Activated gamma-delta T cell treated with Interleukin-2 at 50 U/mL for 16 hours (primary cell): ENCODE measurements around the gene ZSWIM3.

Experiments used
- DNase-seq: peaks from one replicate; pipeline ENCODE4 v3.0.0-alpha.2; 2020

Gene ZSWIM3

DNA sequence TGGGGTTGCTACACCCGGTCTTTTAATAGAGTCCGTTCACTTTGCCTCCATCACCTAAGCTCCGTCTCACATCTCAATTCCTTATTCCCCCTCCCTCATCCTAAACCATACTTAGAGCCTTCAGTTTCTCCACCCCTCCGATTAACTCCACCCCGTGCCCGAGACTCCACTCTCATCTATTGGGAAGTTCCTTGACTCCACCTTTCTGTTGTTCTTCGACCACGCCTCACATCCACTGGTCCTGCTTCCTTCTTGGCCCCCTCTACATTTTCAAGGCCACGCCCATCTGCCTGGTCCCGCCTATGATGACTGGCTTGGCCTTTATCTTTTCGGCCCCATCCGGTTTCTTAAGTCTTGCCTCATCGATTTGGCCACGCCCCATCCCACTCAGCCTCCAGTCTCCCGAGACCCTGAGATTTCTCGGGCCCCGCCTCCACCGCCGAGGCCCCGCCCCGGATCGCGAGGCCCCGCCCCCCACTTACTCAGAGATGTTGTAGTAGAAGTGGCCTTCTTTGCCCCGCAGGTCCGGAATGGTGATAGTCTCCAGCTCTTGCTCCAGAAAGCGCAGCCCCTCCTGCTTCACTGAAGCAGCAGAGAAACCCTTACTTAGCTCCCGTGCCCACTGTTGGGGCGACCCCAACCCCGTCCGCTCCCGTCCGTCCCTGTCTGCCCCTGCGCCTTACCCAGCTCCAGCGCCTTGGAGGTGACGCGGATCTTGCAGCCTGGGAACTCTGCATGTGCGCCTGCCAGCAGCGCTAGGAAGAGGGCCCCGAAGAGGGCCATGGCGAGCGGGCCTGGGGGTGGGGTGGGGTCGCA lies 53.5 kb downstream of the ZSWIM3 start:
- DNase-seq = peak; percentile 88

- DNase-seq = peak; percentile 31
Observed at GRCh38 chr20:45911486-45912343, 54.3 kb downstream of the ZSWIM3 start, which contains the start of gene PLTP. Gene PLTP, minus strand, starts transcription at chr20:45912155. Its CDS starts 703 bp downstream, at chr20:45911452.

DNA sequence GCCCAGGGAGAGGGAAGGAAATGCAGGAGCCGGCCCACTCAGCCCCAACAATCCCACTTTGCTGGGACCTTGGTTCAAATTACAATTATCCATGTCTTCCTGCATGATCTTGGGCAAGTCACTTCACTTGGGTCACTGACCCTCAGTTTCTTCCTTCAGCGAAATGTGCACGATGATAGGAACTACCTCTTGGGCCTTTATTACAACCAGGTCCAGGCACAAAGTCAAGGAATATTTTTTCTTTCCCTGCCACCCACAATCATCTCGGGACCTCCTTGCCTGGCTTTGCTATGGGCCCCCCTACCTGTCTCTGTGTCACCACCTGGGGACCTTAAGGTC lies 54.9 kb downstream of the ZSWIM3 start:
- DNase-seq = no peak

GRCh38 chr20:45913116-45913515 lies 55.7 kb downstream of the ZSWIM3 start:
- no peak for DNase-seq

DNA sequence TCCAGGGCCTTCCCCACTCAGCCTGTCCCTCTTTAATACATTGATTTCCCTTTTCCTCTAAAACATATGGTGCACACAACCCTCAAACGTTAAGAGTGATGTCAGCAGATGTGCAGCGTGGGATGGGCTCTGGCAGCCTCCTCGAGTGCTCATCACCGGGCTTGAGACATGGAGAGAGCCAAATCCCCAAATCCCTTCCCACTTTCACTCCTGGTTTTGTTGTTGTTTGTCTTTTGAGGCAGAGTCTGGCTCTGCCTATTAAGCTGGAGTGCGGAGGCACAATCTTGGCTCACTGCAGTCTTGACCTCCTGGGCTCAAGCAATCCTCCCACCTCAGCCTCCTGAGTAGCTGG lies 60.4 kb downstream of the ZSWIM3 start:
- no peak for DNase-seq

DNA sequence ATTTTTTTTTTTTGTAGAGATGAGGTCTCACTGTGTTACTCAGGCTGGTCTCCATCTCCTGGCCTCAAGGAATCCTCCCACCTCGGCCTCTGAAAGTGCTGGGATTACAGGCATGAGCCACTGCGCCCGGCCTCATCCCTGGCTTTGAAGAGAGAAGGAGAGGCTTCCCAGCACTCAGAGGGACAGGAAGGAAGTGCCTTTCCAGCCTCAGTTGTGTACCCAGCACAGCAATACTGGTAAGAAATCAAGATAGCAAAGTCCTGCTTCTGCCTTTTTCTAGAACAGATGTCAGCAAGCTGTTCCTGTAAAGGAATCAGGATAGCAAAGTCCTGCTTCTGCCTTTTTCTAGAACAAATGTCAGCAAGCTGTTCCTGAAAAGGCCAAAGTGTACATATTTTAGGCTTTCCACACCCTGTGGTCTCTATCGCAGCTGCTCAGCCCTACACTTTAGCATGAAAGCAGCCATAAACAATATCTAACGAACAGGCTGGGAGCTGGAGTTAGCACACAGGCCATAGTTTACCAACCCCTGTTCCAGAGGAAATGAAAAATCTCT lies 60.8 kb downstream of the ZSWIM3 start:
- DNase-seq = no peak

GRCh38 chr20:45918779-45919537 lies 61.5 kb downstream of the ZSWIM3 start:
- DNase-seq = no peak

GRCh38 chr20:45919542-45920399 lies 62.4 kb downstream of the ZSWIM3 start:
- no peak for DNase-seq

DNA sequence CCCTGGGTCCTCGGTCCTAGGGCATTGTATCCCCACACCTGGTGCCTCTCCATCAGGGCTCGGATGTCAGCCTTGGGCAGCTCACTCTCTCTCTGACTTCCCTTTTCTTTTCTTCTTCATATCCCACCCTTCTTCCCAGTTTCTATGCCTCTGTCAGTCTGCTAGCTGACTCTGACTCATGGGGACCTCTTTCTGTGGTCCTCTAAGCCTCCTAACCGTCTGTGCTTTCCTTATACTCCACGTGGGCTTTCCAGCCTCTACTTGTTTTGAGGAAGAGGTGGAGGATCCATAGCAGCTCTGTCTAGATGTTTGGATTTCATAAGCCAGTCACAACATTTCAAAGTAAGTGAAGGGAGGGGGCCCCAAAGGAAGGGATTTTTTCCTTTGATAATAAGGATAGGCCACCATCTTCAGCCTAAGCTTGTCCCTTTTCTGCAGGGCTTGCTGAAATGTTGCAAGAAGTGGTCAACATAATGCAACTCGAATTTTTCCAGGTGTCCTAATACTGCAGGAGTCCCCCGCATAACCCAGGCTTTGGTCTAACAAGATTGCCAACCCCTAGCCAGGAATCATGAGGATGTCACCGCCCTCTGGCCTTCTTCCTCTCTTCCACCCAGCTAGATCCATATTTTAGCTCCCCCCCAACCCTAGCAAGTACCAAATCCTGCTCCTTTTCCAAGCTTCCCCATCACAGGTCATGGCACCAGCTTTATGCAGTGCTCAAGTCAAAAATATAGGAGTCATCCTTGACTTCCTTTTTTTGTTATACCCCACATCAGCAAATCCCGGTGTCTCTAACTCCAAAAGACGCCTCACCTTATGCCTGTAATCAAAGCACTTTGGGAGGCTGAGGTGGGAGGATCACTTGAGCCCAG lies 63.3 kb downstream of the ZSWIM3 start:
- no peak for DNase-seq

DNA sequence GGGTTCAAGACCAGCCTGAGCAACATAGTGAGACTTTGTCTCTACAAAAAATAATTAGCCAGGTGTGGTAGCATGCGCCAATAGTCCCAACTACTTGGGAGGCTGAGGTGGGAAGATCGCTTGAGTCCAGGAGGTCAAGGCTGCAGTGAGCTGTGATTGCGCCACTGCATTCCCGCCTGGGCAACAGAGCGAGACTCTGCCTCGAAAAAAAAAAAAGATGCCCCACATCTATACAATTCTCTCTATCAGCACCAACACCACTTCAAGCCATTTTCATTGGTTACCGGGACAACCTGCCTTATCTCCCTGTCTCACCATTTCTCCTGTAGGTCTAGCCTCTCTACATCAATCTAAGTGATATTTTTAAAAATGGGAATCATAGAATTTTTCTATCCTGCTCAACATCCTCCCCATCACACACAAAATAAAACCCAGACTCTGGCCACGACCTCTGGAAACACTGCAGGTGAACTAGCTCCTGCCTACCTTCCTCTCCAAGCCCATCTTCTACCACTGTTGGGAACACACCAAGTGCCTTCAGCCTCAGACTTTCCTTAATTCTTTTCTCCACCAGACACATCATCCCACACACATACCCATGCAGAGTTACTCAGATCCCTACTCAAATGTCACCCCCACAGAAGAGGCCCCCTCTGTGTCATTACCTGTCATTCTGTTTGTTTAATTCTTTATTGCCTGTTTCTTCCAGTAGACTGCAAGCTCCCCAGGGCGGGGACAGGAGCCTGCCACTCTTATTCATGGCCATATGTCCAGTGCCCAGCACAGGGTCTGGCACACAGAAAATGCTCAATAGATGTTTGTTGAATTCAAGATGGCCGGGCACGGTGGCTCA lies 64.1 kb downstream of the ZSWIM3 start:
- DNase-seq = no peak

- DNase-seq = no peak
Observed at GRCh38 chr20:45924391-45925261, 67.2 kb downstream of the ZSWIM3 start.

GRCh38 chr20:45925821-45926506 lies 68.5 kb downstream of the ZSWIM3 start:
- no peak for DNase-seq

DNA sequence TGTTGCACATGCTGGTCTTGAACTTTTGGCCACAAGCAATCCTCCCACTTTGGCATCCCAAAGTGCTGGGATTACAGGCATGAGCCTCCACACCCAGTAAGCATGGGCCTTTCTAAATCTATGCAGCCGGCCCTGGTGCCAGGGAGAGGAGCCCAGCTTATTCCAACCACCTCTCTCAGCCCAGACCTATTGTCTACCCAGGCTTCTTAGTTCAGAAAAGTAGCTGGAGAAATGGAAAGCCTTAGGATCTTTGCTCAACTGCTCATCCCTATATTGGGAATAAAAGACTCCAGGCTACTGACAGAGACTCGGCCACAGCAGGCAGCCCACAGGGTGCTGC lies 69.3 kb downstream of the ZSWIM3 start:
- no peak for DNase-seq

GRCh38 chr20:45927071-45927878 lies 69.9 kb downstream of the ZSWIM3 start:
- no peak for DNase-seq
